HG03025 (cell line): ENCODE measurements around the gene INTS11.

Source experiments
- ATAC-seq: cut with Tn5 transposase; IDR thresholded peaks from one replicate; pipeline ENCODE4 v1.9.1; 2021; ENCODE audit warnings: mild to moderate bottlenecking, moderate library complexity; ENCODE audit not compliant: unreplicated experiment, low FRiP score

The INTS11 gene

GRCh38 chr1:1358433-1359271 lies 34.2 kb upstream of the INTS11 start, which contains the start of gene MXRA8:
MXRA8 (minus strand) TSS chr1:1358555; CDS start chr1:1358504, 51 bp downstream.
- ATAC-seq = no peak

- no peak for ATAC-seq
Measured at GRCh38 chr1:1357871-1358432, 33.5 kb upstream of the INTS11 start.

GRCh38 chr1:1356796-1357401 lies 32.4 kb upstream of the INTS11 start:
- no peak for ATAC-seq

GRCh38 chr1:1356166-1356795 lies 31.8 kb upstream of the INTS11 start:
- no peak for ATAC-seq

DNA sequence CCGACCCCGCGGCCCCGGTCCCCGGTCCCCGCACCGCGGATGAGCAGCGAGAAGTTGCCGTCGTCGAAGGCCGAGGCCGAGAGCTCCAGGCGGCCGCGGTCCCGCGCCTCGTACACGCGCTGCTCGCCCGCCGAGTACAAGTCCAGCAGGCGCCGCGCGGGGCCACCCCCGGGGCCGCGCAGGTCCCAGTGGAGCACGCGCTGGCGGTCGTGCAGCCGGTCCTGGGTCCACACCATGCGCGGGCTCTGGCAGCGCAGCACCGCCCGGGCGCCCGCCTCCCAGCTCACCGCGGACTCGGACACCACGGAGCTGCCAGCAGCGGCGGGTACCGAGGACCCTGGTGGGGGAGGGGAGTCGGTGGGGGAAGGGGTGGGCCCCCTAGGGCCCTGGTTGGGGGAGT lies 31.0 kb upstream of the INTS11 start:
- ATAC-seq = no peak

DNA sequence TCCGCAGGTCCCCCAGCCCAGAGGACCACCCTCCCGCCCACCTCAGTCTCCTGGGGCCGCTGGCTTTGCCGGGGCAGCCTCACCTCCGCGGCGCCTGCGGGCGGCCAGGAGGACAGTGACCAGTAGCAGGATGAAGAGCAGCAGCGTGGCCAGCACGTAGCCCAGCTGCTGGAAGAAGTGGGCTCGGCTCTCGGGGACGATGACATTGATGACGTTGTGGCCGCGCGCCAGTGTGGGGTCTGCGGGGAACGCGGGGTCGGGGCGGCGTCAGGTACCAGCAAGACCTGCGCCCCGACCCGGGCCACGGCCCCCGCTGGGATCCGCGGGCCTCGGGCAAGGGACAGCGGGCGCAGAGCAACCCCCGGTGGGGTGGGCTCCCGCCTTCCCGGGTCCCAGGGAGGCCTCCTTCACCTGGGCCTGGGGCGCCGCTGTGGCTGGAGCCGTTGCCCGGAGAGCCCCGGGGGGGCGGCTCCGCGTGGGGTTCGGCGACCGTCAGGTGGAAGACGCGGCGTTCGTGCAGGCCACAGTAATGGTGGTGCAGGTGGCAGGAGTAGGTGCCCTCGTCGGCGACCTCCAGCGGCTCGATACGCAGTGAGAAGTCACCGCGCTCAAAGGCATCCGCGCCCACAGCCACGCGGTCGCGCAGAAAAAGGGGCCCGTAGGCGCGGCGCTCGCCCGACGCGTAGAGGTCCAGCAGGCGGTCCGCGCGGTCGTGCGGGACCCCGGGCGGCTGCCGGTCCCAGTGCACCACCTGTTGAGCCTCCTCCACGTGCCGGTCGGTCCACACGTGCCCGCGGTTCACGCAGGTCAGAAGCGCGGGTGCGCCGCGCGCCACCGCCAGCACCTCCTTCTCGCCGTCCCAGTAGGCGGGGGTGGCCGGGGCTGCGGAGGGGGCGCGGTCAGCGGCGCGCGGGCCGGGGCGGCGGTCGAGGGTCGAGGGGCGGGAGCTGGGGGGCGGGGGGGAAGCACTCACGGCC lies 30.1 kb upstream of the INTS11 start:
- ATAC-seq = no peak

GRCh38 chr1:1353389-1354151 lies 29.1 kb upstream of the INTS11 start:
- no peak for ATAC-seq

DNA sequence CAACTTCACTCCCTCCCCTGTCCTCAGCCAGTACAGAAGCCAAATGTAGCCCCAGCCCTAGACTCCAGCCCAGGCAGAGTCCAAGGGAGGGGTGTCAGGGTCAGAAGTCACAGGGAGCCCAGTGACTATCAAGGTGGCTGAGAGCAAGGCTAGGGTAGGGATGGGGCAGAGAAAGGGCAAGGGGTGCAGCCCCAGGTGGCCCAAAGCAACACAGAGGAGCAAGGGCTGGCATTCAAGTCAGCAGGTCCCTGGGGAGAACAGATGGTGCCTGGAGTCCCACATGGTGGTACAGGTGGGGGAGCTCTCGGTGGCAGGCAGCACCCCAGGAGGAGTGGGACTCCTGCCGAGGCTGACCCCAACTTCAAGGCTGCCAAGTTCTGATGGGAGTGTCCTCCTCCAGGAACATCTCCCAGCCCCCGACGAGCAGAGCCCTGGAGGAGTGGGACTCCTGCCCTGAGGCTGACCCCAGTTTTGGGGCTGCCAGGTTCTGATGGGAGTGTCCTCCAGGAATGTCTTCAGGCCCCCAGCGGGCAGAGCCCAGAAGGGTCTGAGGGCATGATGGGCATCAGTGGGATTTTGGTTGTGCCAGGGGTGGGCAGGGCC lies 28.4 kb upstream of the INTS11 start:
- no peak for ATAC-seq

DNA sequence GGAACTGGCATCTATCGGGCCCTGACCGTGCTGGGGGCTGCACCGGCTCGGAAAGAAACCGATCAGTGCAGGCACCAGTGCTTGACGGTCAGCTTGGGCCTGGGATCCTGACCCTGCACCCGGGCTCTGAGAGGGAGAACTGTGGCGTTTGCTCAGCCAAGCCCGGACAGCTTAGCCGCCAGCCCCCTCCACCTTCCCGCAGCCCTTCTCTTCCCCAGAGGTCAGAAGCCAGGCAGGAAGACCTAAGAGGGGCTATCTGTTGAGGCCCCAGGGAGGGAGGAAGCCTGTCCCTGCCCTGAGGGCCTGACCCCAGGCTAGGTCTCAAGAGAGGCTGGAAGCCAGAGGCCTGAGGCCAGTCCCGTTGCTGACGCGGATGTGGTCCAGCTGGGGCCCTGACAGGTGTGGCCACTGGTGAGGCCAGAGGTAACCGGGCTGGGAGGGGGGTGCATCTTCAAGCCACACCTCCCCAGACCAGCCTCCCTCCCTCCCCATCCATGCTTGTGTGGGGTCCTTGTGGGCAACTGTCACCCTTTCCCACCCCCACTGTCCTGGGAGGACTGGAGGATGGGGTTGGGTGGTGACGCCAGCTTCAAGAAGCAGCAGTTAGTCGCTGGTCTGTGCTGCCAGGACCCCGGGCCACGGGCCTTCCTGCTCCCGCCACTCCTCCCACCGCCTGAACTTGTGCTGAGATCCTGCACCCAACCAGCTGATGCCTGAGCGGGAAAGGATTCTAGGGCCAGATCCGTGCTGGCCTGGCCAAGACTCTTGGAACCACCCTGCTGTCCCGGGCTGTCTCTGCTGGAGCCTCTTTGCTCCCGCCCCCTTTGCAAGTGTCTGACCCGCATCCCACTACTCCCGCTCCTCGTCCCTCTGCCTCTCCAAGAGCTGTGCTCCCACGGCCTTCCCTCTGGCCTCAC lies 27.3 kb upstream of the INTS11 start:
- ATAC-seq = no peak

GRCh38 chr1:1349256-1350012 lies 25.0 kb upstream of the INTS11 start, which contains the start of gene DVL1:
DVL1 (minus strand) TSS chr1:1349418; CDS start chr1:1349065, 353 bp downstream.
- ATAC-seq = peak; percentile 56

- peak; percentile 32 for ATAC-seq
Measured at GRCh38 chr1:1348420-1349255, 24.2 kb upstream of the INTS11 start.

- ATAC-seq = no peak
Measured at GRCh38 chr1:1347663-1348419, 23.4 kb upstream of the INTS11 start.

DNA sequence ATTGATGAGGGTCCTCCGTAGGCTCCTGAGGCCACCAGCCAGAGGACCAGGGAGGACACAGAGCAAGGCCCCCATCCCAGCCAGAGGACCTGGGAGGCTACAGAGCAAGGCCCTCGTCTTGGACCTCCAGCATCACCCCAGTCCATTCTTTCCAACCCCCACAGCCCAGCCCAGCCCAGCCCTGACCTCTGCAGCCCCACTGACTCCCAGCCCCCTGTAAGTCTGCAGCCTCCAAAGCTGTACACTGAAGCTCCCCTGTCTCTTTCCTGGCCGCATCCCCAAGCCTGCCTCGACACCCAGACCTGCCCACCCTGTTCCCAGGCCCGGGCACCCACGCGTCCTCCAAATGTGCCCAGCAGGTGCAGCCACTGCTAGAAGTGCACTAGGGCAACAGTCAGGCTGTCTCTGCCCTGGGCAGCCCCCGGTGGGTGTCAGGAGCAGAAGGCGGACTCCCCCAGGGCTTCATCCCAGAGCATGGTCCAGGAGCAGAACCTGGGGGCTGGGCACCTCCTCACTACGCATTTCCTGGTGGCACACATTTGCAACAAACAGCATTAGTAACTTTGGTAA lies 22.7 kb upstream of the INTS11 start:
- ATAC-seq = no peak

- ATAC-seq = no peak
Measured at GRCh38 chr1:1346501-1346890, 22.0 kb upstream of the INTS11 start.

- no peak for ATAC-seq
Measured at GRCh38 chr1:1345860-1346500, 21.5 kb upstream of the INTS11 start.
